DND-41 (cell line): Measurements from ENCODE around the gene UBAP2.

Experiments
- EZH2 ChIP-seq: IDR thresholded peaks from 3 replicates; pipeline ENCODE4 v1.6.1; 2012; ENCODE audit warnings: borderline replicate concordance, low read depth, mild to moderate bottlenecking, moderate library complexity, low read length, inconsistent platforms; ENCODE audit not compliant: severe bottlenecking
- TF ChIP-seq, protein P1 (sequence below): IDR thresholded peaks from 2 replicates; pipeline ENCODE4 v1.5.1; 2012; ENCODE audit warnings: borderline replicate concordance, low read length, moderate library complexity, mild to moderate bottlenecking; ENCODE audit not compliant: poor library complexity, severe bottlenecking; ENCODE audit errors: extremely low read depth

DNA sequence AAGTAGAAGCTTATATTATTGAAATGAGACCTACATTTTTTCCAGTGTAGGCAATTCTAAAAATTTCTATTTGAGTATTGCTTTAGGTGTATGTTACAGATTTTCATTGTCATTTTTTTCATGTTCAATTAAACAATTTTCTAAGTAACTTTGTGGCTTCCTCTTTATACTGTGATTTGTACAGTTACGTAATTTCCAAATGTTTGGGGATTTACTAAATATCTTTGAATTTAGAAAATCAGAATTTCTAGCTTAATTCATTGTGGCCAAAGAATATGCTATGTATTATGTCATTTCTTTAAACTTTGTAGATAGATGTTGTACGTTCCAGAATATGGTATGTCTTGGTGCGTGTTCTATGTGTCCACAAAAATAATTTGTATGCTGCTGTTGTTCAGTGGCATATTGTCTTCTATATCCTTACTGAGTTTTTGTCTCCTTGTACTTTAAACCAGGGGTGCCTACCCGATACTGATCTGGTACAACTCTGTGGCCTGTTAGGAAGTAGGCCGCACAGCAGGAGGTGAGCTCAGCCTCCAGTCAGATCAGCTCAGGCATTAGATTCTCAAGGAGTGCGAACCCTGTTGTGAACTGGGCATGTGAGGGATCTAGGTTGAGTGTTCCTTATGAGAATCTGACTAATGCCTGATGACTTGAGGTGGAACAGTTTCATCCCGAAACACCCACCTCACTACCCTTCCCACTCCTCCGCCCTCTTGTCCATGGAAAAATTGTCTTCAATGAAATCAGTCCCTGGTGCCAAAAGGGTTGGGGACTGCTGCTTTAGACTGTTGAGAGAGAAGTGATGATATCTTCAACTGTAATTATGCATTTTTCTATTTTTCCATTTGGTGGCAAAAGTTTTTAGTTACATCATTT lies 168.2 kb downstream of the UBAP2 start:
- TF ChIP-seq, protein P1, sequence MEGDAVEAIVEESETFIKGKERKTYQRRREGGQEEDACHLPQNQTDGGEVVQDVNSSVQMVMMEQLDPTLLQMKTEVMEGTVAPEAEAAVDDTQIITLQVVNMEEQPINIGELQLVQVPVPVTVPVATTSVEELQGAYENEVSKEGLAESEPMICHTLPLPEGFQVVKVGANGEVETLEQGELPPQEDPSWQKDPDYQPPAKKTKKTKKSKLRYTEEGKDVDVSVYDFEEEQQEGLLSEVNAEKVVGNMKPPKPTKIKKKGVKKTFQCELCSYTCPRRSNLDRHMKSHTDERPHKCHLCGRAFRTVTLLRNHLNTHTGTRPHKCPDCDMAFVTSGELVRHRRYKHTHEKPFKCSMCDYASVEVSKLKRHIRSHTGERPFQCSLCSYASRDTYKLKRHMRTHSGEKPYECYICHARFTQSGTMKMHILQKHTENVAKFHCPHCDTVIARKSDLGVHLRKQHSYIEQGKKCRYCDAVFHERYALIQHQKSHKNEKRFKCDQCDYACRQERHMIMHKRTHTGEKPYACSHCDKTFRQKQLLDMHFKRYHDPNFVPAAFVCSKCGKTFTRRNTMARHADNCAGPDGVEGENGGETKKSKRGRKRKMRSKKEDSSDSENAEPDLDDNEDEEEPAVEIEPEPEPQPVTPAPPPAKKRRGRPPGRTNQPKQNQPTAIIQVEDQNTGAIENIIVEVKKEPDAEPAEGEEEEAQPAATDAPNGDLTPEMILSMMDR, result no peak
- TF ChIP-seq EZH2, result no peak
